Measurements from ENCODE around the gene MAPKAP1.
"Not testable (repeated sequence)": the region's sequence is repeated elsewhere in the genome, so short reads cannot be mapped to it uniquely, and the experiment has no call there.

The MAPKAP1 gene

GRCh38 chr9:125568621-125569020, 138.4 kb downstream of the MAPKAP1 start:
- no peak for DNase-seq (ENCODE audit: low read depth in 2 of 3, low spot score in 2 of 3)

GRCh38 chr9:125566051-125566450, 141.0 kb downstream of the MAPKAP1 start:
- not testable (repeated sequence) for DNase-seq (ENCODE audit: low read depth in 2 of 3, low spot score in 2 of 3)

- DNase-seq (ENCODE audit: low read depth in 2 of 3, low spot score in 2 of 3): no peak
Measured at GRCh38 chr9:125565126-125565525, 141.9 kb downstream of the MAPKAP1 start.

- DNase-seq (ENCODE audit: low read depth in 2 of 3, low spot score in 2 of 3): no peak
Measured at GRCh38 chr9:125564631-125565030, 142.4 kb downstream of the MAPKAP1 start.

- no peak for DNase-seq (ENCODE audit: low read depth in 2 of 3, low spot score in 2 of 3)
Measured at GRCh38 chr9:125561509-125562148, 145.4 kb downstream of the MAPKAP1 start.

GRCh38 chr9:125559894-125560293, 147.1 kb downstream of the MAPKAP1 start:
- DNase-seq (ENCODE audit: low read depth in 2 of 3, low spot score in 2 of 3): no peak

GRCh38 chr9:125559194-125559593, 147.8 kb downstream of the MAPKAP1 start:
- no peak for DNase-seq (ENCODE audit: low read depth in 2 of 3, low spot score in 2 of 3)

GRCh38 chr9:125558453-125559092, 148.4 kb downstream of the MAPKAP1 start:
- DNase-seq (ENCODE audit: low read depth in 2 of 3, low spot score in 2 of 3): no peak

GRCh38 chr9:125556046-125556721, 150.8 kb downstream of the MAPKAP1 start:
- DNase-seq (ENCODE audit: low read depth in 2 of 3, low spot score in 2 of 3): no peak

GRCh38 chr9:125554726-125555125, 152.3 kb downstream of the MAPKAP1 start:
- DNase-seq (ENCODE audit: low read depth in 2 of 3, low spot score in 2 of 3): no peak

GRCh38 chr9:125551781-125552180, 155.2 kb downstream of the MAPKAP1 start:
- DNase-seq (ENCODE audit: low read depth in 2 of 3, low spot score in 2 of 3): no peak

- DNase-seq (ENCODE audit: low read depth in 2 of 3, low spot score in 2 of 3): no peak
Measured at GRCh38 chr9:125549891-125550885, 156.8 kb downstream of the MAPKAP1 start.

- DNase-seq (ENCODE audit: low read depth in 2 of 3, low spot score in 2 of 3): no peak
Measured at GRCh38 chr9:125549465-125549871, 157.5 kb downstream of the MAPKAP1 start.

- no peak for DNase-seq (ENCODE audit: low read depth in 2 of 3, low spot score in 2 of 3)
Measured at GRCh38 chr9:125549039-125549438, 158.0 kb downstream of the MAPKAP1 start.

- DNase-seq (ENCODE audit: low read depth in 2 of 3, low spot score in 2 of 3): no peak
Measured at GRCh38 chr9:125548141-125548540, 158.9 kb downstream of the MAPKAP1 start.

- DNase-seq (ENCODE audit: low read depth in 2 of 3, low spot score in 2 of 3): no peak
Measured at GRCh38 chr9:125547368-125547767, 159.6 kb downstream of the MAPKAP1 start.

- DNase-seq (ENCODE audit: low read depth in 2 of 3, low spot score in 2 of 3): no peak
Measured at GRCh38 chr9:125545845-125546244, 161.2 kb downstream of the MAPKAP1 start.

- DNase-seq (ENCODE audit: low read depth in 2 of 3, low spot score in 2 of 3): no peak
Measured at GRCh38 chr9:125544988-125545651, 161.9 kb downstream of the MAPKAP1 start.

GRCh38 chr9:125544484-125544883, 162.5 kb downstream of the MAPKAP1 start:
- no peak for DNase-seq (ENCODE audit: low read depth in 2 of 3, low spot score in 2 of 3)

- no peak for DNase-seq (ENCODE audit: low read depth in 2 of 3, low spot score in 2 of 3)
Measured at GRCh38 chr9:125541840-125542243, 165.2 kb downstream of the MAPKAP1 start.

GRCh38 chr9:125540497-125540896, 166.5 kb downstream of the MAPKAP1 start:
- DNase-seq (ENCODE audit: low read depth in 2 of 3, low spot score in 2 of 3): no peak
